CD8-positive, alpha-beta memory T cell (primary cell): ENCODE measurements around the gene CAPZB. TPM values are rescaled to one million over a fixed set of nuclear protein-coding genes. Genes with fewer than 3 reads are reported as not detected.
A peak's percentile ranks its signal among the peaks of the same experiment; 100 is the strongest.

Experiments used
- CTCF ChIA-PET: fragments of 350-600 bp; sonication (Branson Sonifier 250); formaldehyde crosslinking; loops from one replicate; lab custom pipeline; 2021; ENCODE audit warnings: antibody characterized with exemption; lab: Charles Lee
- POLR2A ChIA-PET: fragments of 350-600 bp; sonication (Branson Sonifier 250); formaldehyde crosslinking; loops from one replicate; lab custom pipeline; 2021; ENCODE audit warnings: antibody characterized with exemption; lab: Charles Lee
- DNase-seq, 5 donors: peaks; one replicate each; pipeline versions ENCODE4 v3.0.0 to v3.0.0-alpha.2; 2020 to 2022; ENCODE audit warnings: mixed read lengths in 1 of 5
- H3K27ac ChIP-seq: one replicate; pipeline ENCODE4 v1.7.0; 2013; ENCODE audit warnings: low read depth, mild to moderate bottlenecking, low read length, moderate library complexity
- H3K27me3 ChIP-seq: 2 replicates; pipeline ENCODE4 v1.7.0; 2013; ENCODE audit warnings: low read length, mild to moderate bottlenecking; ENCODE audit not compliant: insufficient read depth, poor library complexity, severe bottlenecking
- H3K36me3 ChIP-seq: 2 replicates; pipeline ENCODE4 v1.7.0; 2013; ENCODE audit warnings: mild to moderate bottlenecking, low read length, moderate library complexity; ENCODE audit not compliant: insufficient read depth
- H3K4me1 ChIP-seq: 2 replicates; pipeline ENCODE4 v1.7.0; 2013; ENCODE audit warnings: mild to moderate bottlenecking, low read length, moderate library complexity; ENCODE audit not compliant: insufficient read depth
- H3K4me3 ChIP-seq: 2 replicates; pipeline ENCODE4 v1.7.0; 2013; ENCODE audit warnings: mild to moderate bottlenecking, low read length
- H3K9me3 ChIP-seq: 2 replicates; pipeline ENCODE4 v1.7.0; 2013; ENCODE audit warnings: mild to moderate bottlenecking, low read length
- H3K27ac Mint-ChIP-seq, 8 donors: one replicate each; pipeline ENCODE4 v1.8.0; 2020 to 2021; ENCODE audit warnings: mixed read lengths in 8 of 8, mild to moderate bottlenecking in 6 of 8, inconsistent platforms in 3 of 8, moderate library complexity in 3 of 8
- H3K27me3 Mint-ChIP-seq, 2 donors: one replicate each; pipeline ENCODE4 v1.8.0; 2020 to 2021; ENCODE audit warnings: mixed read lengths in 2 of 2, mild to moderate bottlenecking in 1 of 2, moderate library complexity in 1 of 2
- H3K36me3 Mint-ChIP-seq, 3 donors: one replicate each; pipeline ENCODE4 v1.8.0; 2020 to 2021; ENCODE audit warnings: mixed read lengths in 3 of 3, inconsistent platforms in 1 of 3, mild to moderate bottlenecking in 1 of 3
- H3K4me1 Mint-ChIP-seq, 3 donors: one replicate each; pipeline ENCODE4 v1.8.0; 2020 to 2021; ENCODE audit warnings: mixed read lengths in 3 of 3, inconsistent platforms in 1 of 3, mild to moderate bottlenecking in 1 of 3
- H3K4me3 Mint-ChIP-seq, 7 donors: one replicate each; pipeline ENCODE4 v1.8.0; 2020 to 2021; ENCODE audit warnings: mixed read lengths in 7 of 7, mild to moderate bottlenecking in 6 of 7, moderate library complexity in 4 of 7, inconsistent platforms in 2 of 7
- H3K9me3 Mint-ChIP-seq, 5 donors: one replicate each; pipeline ENCODE4 v1.8.0; 2020 to 2022; ENCODE audit warnings: mixed read lengths in 5 of 5, mild to moderate bottlenecking in 3 of 5, moderate library complexity in 2 of 5, inconsistent platforms in 1 of 5
- polyA plus RNA-seq: library from polyadenylated mRNA; unstranded; fragments of 300-500 nt; fragmentation: Illumina TruSeq; gene quantifications from one replicate; pipeline ENCODE4 v1.2.3, GENCODE V29; 2021
- total RNA-seq, 2 experiments: library from RNA; stranded (reverse); gene quantifications; one replicate each; pipeline ENCODE4 v1.2.3, GENCODE V29; 2021

Gene CAPZB
- total and polyA plus RNA-seq, 3 experiments from 2014 or later, result 284 to 540 (median 289) TPM

DNA sequence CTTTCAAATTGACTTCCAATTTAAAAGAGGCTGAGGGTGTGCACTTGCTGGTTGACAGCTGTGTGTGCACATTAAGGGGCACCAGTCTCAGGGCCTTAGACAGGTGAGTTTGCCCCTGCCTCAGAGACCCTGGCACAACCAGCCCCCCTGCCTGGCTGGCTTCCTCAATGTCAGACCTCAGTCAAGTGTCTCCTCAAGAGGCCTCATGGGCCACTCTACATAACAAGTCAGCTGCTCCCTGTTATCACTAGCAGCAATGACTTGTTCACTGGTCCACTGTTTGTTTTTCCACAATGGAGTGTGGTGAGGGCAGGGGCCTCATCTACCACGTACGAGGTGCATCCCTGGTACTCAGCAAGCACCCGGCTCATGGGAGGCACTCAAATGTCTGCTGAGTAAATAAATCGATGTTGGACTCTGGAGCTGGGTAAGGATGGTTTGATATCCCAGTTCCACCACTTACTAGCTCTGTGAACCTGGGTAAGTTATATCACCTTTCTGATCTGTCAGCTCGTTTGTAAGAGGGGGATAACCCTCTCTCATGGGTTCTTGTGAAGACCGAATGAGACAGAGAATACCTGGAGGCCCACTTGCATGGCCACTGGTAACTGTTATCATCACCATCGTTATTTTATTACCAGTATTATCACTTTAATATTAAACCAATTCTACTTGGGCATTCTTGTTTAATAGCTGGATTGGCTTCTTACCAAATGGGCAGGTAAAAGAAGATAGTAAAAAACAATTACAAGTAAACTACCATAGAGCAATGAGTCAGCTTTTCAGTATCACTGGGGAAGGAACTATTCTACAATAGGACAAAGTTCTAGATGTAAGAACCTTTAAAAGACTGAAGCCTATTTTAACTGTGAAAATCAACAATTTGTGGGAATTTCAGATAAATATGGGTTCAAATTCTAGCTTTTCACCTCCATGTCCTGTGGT, 108.6 kb downstream of the CAPZB start:
- Mint-ChIP-seq H3K27ac (peak overlapping the region in 6 of 8 donors; percentile 10 to 77 (median 51)), H3K36me3 (peaks cover 4 to 86% (median 13%) of the 10 kb centered on the region in 3 donors), H3K9me3 (no peaks in the 10 kb centered on the region), H3K4me1 (peaks cover 14 to 47% (median 16%) of the 10 kb centered on the region in 3 donors), H3K27me3 (no peaks in the 10 kb centered on the region), H3K4me3 (no peak overlapping the region)
- H3K36me3 ChIP-seq, result peaks cover 54% of the 10 kb centered on the region
- H3K27ac ChIP-seq, result no peak overlapping the region
- no peaks in the 10 kb centered on the region for H3K9me3 ChIP-seq
- no peak for DNase-seq
- no peaks in the 10 kb centered on the region for H3K27me3 ChIP-seq
- H3K4me1 ChIP-seq, result no peaks in the 10 kb centered on the region
- POLR2A ChIA-PET, result no interaction called here
- CTCF ChIA-PET, result interaction anchor here (1.5 to 2.0 kb wide), 3 partner anchors 14 to 284 kb away, joined by 3 to 8 read pairs (median 4); no protein-coding TSS in a partner anchor
- H3K4me3 ChIP-seq, result no peak overlapping the region

DNA sequence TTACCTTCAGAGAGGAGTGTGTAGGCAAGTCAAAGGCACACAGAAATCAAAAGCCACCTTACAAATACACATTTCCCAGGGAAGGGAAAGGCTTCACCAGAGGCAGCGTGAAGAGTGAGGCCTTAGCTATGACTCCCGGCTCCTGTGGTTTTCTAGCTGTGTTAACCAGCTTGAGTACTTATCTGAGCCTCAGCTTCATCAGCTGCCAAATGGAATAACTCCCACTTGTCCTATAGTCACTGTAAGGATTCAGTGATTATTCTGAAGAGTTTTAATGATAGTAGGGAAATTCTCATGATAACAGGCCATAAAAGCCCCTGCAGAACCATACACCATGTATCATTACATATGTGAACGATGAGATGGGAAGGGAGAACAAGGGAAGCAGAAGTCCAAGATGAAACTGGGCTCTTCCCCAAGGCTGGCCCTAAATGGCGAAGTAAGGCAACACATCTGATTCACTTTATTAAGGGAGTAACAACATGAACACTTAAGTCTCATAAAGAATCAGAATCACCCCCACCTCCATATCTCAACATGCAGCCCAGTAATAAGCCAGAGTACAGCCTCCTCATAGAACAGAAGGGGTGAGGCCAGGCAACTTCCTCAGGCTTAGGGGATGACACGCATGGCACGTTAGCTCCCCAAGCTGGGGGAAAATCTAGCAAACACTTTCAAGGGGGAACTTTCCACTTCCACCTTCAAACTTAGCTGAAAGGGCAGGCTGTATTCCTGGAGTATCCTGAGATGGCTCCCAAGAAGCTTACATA, 109.5 kb downstream of the CAPZB start:
- ChIA-PET CTCF (interaction anchor here (0.6 to 1.5 kb wide), 2 partner anchors 207 to 266 kb away, joined by 3 to 4 read pairs; no protein-coding TSS in a partner anchor), POLR2A (interaction anchor here (0.7 kb wide), 1 partner anchor 82 kb away, joined by 3 read pairs; no protein-coding TSS in a partner anchor)
- H3K4me3 Mint-ChIP-seq, result no peak overlapping the region
- peaks cover 4 to 87% (median 12%) of the 10 kb centered on the region in 3 donors for H3K36me3 Mint-ChIP-seq
- no peaks in the 10 kb centered on the region for H3K9me3 Mint-ChIP-seq
- H3K27ac Mint-ChIP-seq, result peak overlapping the region in 2 of 8 donors; percentile 15 to 55
- peaks cover 14 to 47% (median 16%) of the 10 kb centered on the region in 3 donors for H3K4me1 Mint-ChIP-seq
- no peak overlapping the region for H3K4me3 ChIP-seq
- no peaks in the 10 kb centered on the region for H3K9me3 ChIP-seq
- H3K27ac ChIP-seq, result no peak overlapping the region
- no peaks in the 10 kb centered on the region for H3K27me3 Mint-ChIP-seq
- H3K4me1 ChIP-seq, result no peaks in the 10 kb centered on the region
- no peak for DNase-seq
- no peaks in the 10 kb centered on the region for H3K27me3 ChIP-seq
- H3K36me3 ChIP-seq, result peaks cover 54% of the 10 kb centered on the region

DNA sequence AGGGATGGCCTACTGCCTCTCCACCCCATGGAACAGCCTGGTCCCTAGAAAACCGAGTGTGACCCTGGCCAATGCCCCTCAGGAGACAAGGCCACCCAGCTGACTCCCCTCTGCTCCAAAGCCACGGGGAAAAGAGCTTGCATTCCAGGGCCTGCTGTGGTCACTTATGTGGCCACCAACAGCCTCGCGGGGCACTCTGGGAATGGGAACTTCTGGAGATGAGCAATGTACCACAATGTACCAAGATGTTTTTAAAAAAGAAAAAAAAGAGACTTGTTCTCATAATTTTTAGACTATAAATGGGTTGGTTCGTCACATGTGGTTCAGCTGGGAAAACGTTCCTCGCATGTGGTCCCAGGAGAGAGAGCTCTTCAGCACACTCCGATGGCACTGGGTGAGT, 110.4 kb downstream of the CAPZB start:
- H3K4me3 Mint-ChIP-seq, result no peak overlapping the region
- ChIA-PET POLR2A (interaction anchor here (0.7 kb wide), 1 partner anchor 83 kb away, joined by 3 read pairs; no protein-coding TSS in a partner anchor), CTCF (interaction anchor here (0.6 to 1.5 kb wide), 2 partner anchors 267 to 279 kb away, joined by 4 read pairs; no protein-coding TSS in a partner anchor)
- peaks cover 14 to 56% (median 18%) of the 10 kb centered on the region in 3 donors for H3K4me1 Mint-ChIP-seq
- Histone ChIP-seq H3K9me3 (no peaks in the 10 kb centered on the region), H3K36me3 (peaks cover 49% of the 10 kb centered on the region), H3K4me1 (no peaks in the 10 kb centered on the region), H3K4me3 (no peak overlapping the region), H3K27ac (no peak overlapping the region), H3K27me3 (no peaks in the 10 kb centered on the region)
- H3K36me3 Mint-ChIP-seq, result peaks cover 4 to 83% (median 12%) of the 10 kb centered on the region in 3 donors
- H3K27me3 Mint-ChIP-seq, result no peaks in the 10 kb centered on the region
- peak overlapping the region in 3 of 8 donors; percentile 47 to 81 (median 72) for H3K27ac Mint-ChIP-seq
- H3K9me3 Mint-ChIP-seq, result no peaks in the 10 kb centered on the region
- DNase-seq, result no peak

DNA sequence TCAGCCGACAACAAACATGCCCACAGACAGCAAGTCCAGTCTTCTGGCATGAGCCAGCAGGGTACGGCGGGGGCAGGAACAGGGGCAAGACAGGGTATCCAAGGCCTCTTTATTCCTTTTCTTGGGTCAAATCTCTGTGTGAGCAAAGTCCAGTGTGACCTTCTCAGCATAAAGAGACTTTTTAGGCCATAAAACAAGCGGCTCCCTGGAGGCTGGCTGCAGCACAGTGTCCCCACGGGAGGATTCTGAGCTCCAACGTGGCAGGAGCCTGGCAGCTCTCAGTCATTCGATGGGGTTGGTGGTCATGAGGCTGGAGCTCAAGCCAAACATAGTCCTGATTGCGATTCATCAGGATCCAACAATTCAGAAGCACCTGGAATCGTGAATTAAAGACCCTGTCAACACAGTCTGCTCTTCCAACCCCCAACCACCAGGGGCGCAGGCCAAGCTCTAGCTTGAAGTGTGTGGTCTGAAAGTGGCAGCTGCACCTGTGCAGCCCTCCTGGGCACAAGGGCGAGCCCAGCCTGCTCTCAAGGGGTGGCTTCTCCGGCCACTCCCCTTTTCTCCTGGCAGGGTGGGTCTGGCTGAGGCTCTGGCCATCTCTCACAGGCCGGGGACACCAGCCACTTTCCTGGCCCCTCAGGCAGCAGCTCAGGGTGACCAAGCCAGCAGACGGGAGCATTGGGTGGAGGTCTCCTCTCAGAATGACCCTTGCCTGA, 111.1 kb downstream of the CAPZB start:
- POLR2A ChIA-PET, result no interaction called here
- H3K27ac Mint-ChIP-seq, result peak overlapping the region in 2 of 8 donors; percentile 35 to 72
- H3K4me3 Mint-ChIP-seq, result no peak overlapping the region

DNA sequence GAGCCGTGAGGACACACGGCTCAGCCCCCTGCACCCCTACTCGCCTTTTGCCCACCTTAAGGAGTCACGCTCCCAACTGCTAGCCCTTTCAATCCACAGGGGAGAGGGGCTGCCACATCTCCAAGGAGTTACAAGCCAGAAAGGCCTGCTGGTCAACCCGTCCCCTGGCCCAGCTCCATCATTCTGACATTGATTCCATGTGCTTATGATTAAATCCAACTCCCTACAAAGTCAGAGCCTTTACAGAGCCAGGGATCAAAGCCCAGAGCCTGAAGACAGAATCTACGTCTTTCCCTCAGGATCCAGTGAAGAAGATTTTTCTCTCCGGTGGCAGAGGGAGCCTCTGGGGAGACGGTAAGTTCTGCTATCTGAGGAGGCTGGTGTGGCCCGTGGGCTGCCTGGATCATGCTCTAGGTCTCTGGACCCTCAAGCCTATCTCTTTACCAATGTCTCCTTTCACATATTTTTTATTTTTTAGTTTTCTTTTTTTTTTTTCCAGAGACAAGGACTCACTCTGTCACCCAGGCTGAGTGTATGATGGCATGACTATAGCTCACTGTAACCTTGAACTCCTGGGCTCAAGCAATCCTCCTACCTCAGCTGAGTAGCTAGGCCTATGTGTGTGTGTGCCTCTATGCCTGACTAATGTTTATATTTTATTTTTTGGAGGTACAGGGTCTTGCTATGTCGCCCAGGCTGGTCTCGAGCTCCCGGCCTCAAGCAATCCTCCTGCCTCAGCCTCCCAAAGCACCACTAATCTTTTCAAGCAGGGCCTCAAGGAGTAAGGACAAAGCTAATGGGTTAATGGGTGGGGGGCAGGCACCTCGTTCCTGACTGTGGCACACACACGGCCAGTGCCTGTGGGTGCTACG, 111.9 kb downstream of the CAPZB start:
- H3K36me3 Mint-ChIP-seq, result peaks cover 4 to 81% (median 9%) of the 10 kb centered on the region in 3 donors
- Histone ChIP-seq H3K27me3 (no peaks in the 10 kb centered on the region), H3K4me3 (no peak overlapping the region), H3K27ac (no peak overlapping the region), H3K9me3 (no peaks in the 10 kb centered on the region), H3K36me3 (peaks cover 36% of the 10 kb centered on the region), H3K4me1 (no peaks in the 10 kb centered on the region)
- DNase-seq, result no peak
- H3K9me3 Mint-ChIP-seq, result no peaks in the 10 kb centered on the region
- H3K4me1 Mint-ChIP-seq, result peaks cover 20 to 60% (median 21%) of the 10 kb centered on the region in 3 donors
- H3K4me3 Mint-ChIP-seq, result no peak overlapping the region
- no peaks in the 10 kb centered on the region for H3K27me3 Mint-ChIP-seq
- ChIA-PET CTCF (interaction anchor here (1.2 to 1.5 kb wide), 3 partner anchors 10 to 280 kb away, joined by 3 to 4 read pairs (median 3); no protein-coding TSS in a partner anchor), POLR2A (no interaction called here)
- H3K27ac Mint-ChIP-seq, result peak overlapping the region in 5 of 8 donors; percentile 13 to 47 (median 26)

More for the DNA sequence above, 111.1 kb downstream of the CAPZB start:
- no peak for DNase-seq
- H3K4me1 ChIP-seq, result no peaks in the 10 kb centered on the region
- peaks cover 14 to 54% (median 16%) of the 10 kb centered on the region in 3 donors for H3K4me1 Mint-ChIP-seq
- H3K27ac ChIP-seq, result no peak overlapping the region
- H3K27me3 Mint-ChIP-seq, result no peaks in the 10 kb centered on the region
- no peak overlapping the region for H3K4me3 ChIP-seq
- peaks cover 4 to 81% (median 9%) of the 10 kb centered on the region in 3 donors for H3K36me3 Mint-ChIP-seq
- H3K9me3 Mint-ChIP-seq, result no peaks in the 10 kb centered on the region
- H3K36me3 ChIP-seq, result peaks cover 42% of the 10 kb centered on the region
- no peaks in the 10 kb centered on the region for H3K9me3 ChIP-seq
- H3K27me3 ChIP-seq, result no peaks in the 10 kb centered on the region
- CTCF ChIA-PET, result interaction anchor here (1.2 to 1.5 kb wide), 2 partner anchors 208 to 280 kb away, joined by 3 to 4 read pairs; no protein-coding TSS in a partner anchor

DNA sequence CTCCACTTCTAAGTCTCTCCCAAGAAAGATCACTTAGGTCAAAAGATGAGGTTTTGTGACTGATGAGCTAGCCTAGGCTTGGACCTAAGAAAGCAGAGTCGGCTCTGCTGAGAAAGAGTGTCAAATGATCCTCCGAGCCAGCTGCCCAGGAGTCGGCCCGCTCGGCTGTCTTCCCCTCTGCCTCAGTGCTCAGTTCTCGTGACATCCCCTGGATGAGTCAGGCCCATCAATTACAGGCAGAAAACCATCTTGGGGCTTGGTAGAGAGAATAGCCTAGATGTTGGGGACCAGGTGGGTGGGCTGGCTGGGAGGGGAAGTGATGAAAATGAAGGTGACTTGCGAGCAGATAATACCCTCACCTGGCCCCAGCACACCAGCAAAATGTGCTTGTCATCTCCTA, 112.7 kb downstream of the CAPZB start:
- H3K36me3 ChIP-seq, result peaks cover 27% of the 10 kb centered on the region
- no peak overlapping the region for H3K4me3 ChIP-seq
- Mint-ChIP-seq H3K9me3 (no peaks in the 10 kb centered on the region), H3K4me3 (no peak overlapping the region), H3K4me1 (peaks cover 16 to 60% (median 20%) of the 10 kb centered on the region in 3 donors), H3K36me3 (peaks cover 0 to 75% (median 3%) of the 10 kb centered on the region in 3 donors), H3K27ac (peak overlapping the region in 3 of 8 donors; percentile 29 to 47 (median 38)), H3K27me3 (no peaks in the 10 kb centered on the region)
- CTCF ChIA-PET, result interaction anchor here (1.2 kb wide), 1 partner anchor 9 kb away, joined by 3 read pairs; no protein-coding TSS in a partner anchor
- no peaks in the 10 kb centered on the region for H3K4me1 ChIP-seq
- no peak for DNase-seq
- H3K9me3 ChIP-seq, result no peaks in the 10 kb centered on the region
- POLR2A ChIA-PET, result no interaction called here
- no peak overlapping the region for H3K27ac ChIP-seq
- H3K27me3 ChIP-seq, result no peaks in the 10 kb centered on the region
